GM12878 (cell line): ENCODE results near the gene TSSK3. TPM values are rescaled to one million over a fixed set of nuclear protein-coding genes. Genes with fewer than 3 reads are reported as not detected.

Experiments
- ATAC-seq: fragments of 200-7000 bp; cut with Tn5 transposase; 3 replicates; pipeline ENCODE4 v1.9.1; 2020; ENCODE audit warnings: mild to moderate bottlenecking, moderate library complexity
- BruUV-seq: library from RNA; stranded (reverse); fragments of 400-500 nt; replicated peaks from 2 replicates; lab custom pipeline; 2021; lab: Mats Ljungman, UMichigan
- CTCF ChIA-PET: fragments of 300-600 bp; sonication (Branson Sonifier 250); formaldehyde crosslinking; extraction: SDS; loops from one replicate; lab custom pipeline; 2021; ENCODE audit warnings: inconsistent platforms; lab: Yijun Ruan, JAX
- POLR2A ChIA-PET: fragments of 350-600 bp; formaldehyde crosslinking; extraction: SDS; loops from one replicate; lab custom pipeline; 2021; ENCODE audit warnings: inconsistent platforms; lab: Charles Lee
- RAD21 ChIA-PET: fragments of 300-600 bp; sonication (Branson Sonifier 250); formaldehyde crosslinking; loops from one replicate; lab custom pipeline; 2023; ENCODE audit warnings: antibody characterized with exemption; ENCODE audit not compliant: unreplicated experiment; lab: Charles Lee
- SMC1A ChIA-PET: fragments of 300-600 bp; sonication (Branson Sonifier 250); formaldehyde crosslinking; loops from one replicate; lab custom pipeline; 2023; ENCODE audit not compliant: unreplicated experiment, uncharacterized antibody; lab: Charles Lee
- DNase-seq: peaks from one replicate; pipeline ENCODE4 v3.0.0-alpha.2; 2011; ENCODE audit warnings: low read depth, low spot score
- FAIRE-seq: peaks from 3 replicates; lab custom pipeline; 2011; peaks lifted over from hg19 to GRCh38; lab: Jason Lieb, UNC
- H2AFZ ChIP-seq: 2 replicates; pipeline ENCODE4 v1.6.0; 2011; ENCODE audit warnings: low read depth, low read length, control low read depth; ENCODE audit not compliant: control insufficient read depth
- H3K27ac ChIP-seq: 2 replicates; pipeline ENCODE4 v1.5.1; 2011; ENCODE audit warnings: control low read depth; ENCODE audit not compliant: control insufficient read depth, insufficient read depth
- H3K27me3 ChIP-seq, 2 experiments: replicated peaks in 1 of 2; 2 replicates each; pipeline versions ENCODE4 v1.6.0 to v1.6.1; 2011; ENCODE audit warnings: low read length in 1 of 2; ENCODE audit not compliant: control insufficient read depth in 2 of 2, insufficient read depth in 2 of 2
- H3K36me3 ChIP-seq, 2 experiments: 2 replicates each; pipeline ENCODE4 v1.5.1; 2011; ENCODE audit warnings: low read length in 1 of 2; ENCODE audit not compliant: control insufficient read depth in 2 of 2, insufficient read depth in 2 of 2
- H3K4me1 ChIP-seq: 2 replicates; pipeline ENCODE4 v1.6.1; 2011; ENCODE audit warnings: mild to moderate bottlenecking, low read length, moderate library complexity, mixed read lengths; ENCODE audit not compliant: control insufficient read depth, insufficient read depth
- H3K4me2 ChIP-seq: 2 replicates; pipeline ENCODE4 v1.6.0; 2011; ENCODE audit warnings: control low read depth; ENCODE audit not compliant: control insufficient read depth, insufficient read depth
- H3K4me3 ChIP-seq: fragments of 200-600 bp; sonication (generic); 2 replicates; pipeline ENCODE4 v1.5.1; 2016
- H3K79me2 ChIP-seq: 2 replicates; pipeline ENCODE4 v1.6.0; 2011; ENCODE audit warnings: low read length; ENCODE audit not compliant: control insufficient read depth, insufficient read depth
- H3K9ac ChIP-seq: 2 replicates; pipeline ENCODE4 v1.8.0; 2011; ENCODE audit warnings: low read length, control low read depth, mixed read lengths; ENCODE audit not compliant: control insufficient read depth, insufficient read depth
- H3K9me3 ChIP-seq: replicated peaks from 3 replicates; pipeline ENCODE4 v1.5.1; 2011; ENCODE audit warnings: mild to moderate bottlenecking, low read length; ENCODE audit not compliant: control insufficient read depth, insufficient read depth
- H4K20me1 ChIP-seq: 2 replicates; pipeline ENCODE4 v1.6.0; 2011; ENCODE audit not compliant: control insufficient read depth, insufficient read depth
- BHLHE40 ChIP-seq, 2 experiments: fragments of 450-650 bp in 1 of 2; IDR thresholded peaks; 2 replicates each; pipeline ENCODE4 v1.6.1; 2011 to 2017; ENCODE audit warnings: low read depth in 2 of 2, borderline replicate concordance in 1 of 2, improper control_type of control experiment in 1 of 2, low read length in 1 of 2, mild to moderate bottlenecking in 1 of 2
- CREM ChIP-seq: IDR thresholded peaks from 2 replicates; pipeline ENCODE4 v1.6.1; 2014; ENCODE audit warnings: antibody characterized with exemption, low read depth
- DPF2 ChIP-seq: fragments of 450-650 bp; IDR thresholded peaks from 2 replicates; pipeline ENCODE4 v1.6.1; 2017; ENCODE audit warnings: mild to moderate bottlenecking
- FOXM1 ChIP-seq: IDR thresholded peaks from 2 replicates; pipeline ENCODE4 v1.6.1; 2012; ENCODE audit warnings: low read depth, mild to moderate bottlenecking, inconsistent platforms, low read length, moderate library complexity
- MTA2 ChIP-seq: fragments of 450-650 bp; IDR thresholded peaks from 2 replicates; pipeline ENCODE4 v1.6.1; 2016; ENCODE audit warnings: low read depth, mild to moderate bottlenecking, moderate library complexity
- PAX5 ChIP-seq: IDR thresholded peaks from 2 replicates; pipeline ENCODE4 v1.6.1; 2011; ENCODE audit warnings: low read depth, low read length, borderline replicate concordance
- PAX8 ChIP-seq: fragments of 450-650 bp; IDR thresholded peaks from 2 replicates; pipeline ENCODE4 v1.6.1; 2017; ENCODE audit warnings: mild to moderate bottlenecking, moderate library complexity
- PML ChIP-seq: IDR thresholded peaks from 2 replicates; pipeline ENCODE4 v1.6.1; 2012; ENCODE audit warnings: low read length, inconsistent platforms
- SIN3A ChIP-seq: IDR thresholded peaks from 2 replicates; pipeline ENCODE4 v1.6.1; 2012; ENCODE audit warnings: low read depth, low read length, improper control_type of control experiment
- SMARCA5 ChIP-seq: fragments of 450-650 bp; IDR thresholded peaks from 2 replicates; pipeline ENCODE4 v1.6.1; 2017; ENCODE audit warnings: mild to moderate bottlenecking
- STAT3 ChIP-seq: IDR thresholded peaks from 2 replicates; pipeline ENCODE4 v1.6.1; 2011; ENCODE audit warnings: low read depth, low read length, improper control_type of control experiment
- ZBED1 ChIP-seq: IDR thresholded peaks from 2 replicates; pipeline ENCODE4 v1.6.1; 2016; ENCODE audit warnings: borderline replicate concordance
- WGBS: methylation state at CpG from one replicate; pipeline ENCODE4 v1.1.6; 2016; ENCODE audit warnings: low lambda C conversion rate; ENCODE audit not compliant: insufficient replicate concordance, insufficient coverage; ENCODE audit errors: missing lambda C conversion rate; 5-methylcytosine and 5-hydroxymethylcytosine counted together
- in situ Hi-C: fragments of 300-500 bp; cut with MboI; formaldehyde crosslinking; loops from 9 replicates; pipeline ENCODE4 v1.14.3; 2018; ENCODE audit warnings: mixed read lengths
- intact Hi-C: fragments of 100-400 bp; cut with micrococcal nuclease; formaldehyde crosslinking; loops from one replicate; pipeline ENCODE4 v1.14.2; 2022; ENCODE audit not compliant: unreplicated experiment
- polyA plus RNA-seq, 11 experiments: library from polyadenylated mRNA; depleted of rRNA in 4 of 11; unstranded in 6 of 11; stranded (reverse) in 5 of 11; fragments of >200 nt; fragmentation: Nextera tagmentation in 4 of 11; fragmentation: Illumina TruSeq in 1 of 11; extraction: Ambion mirVana in 4 of 11; extraction: Trizol in 1 of 11; gene quantifications; 1 replicate in 1 of 11; 2 replicates in 10 of 11; pipeline versions ENCODE4 v1.2.1 to v1.2.3, GENCODE V29; 2011 to 2016; ENCODE audit warnings: inconsistent platforms in 2 of 11, missing spikeins in 2 of 11, low read depth in 1 of 11
- total RNA-seq, 4 experiments: library from RNA; depleted of rRNA in 3 of 4; stranded (reverse); fragments of >200 nt in 3 of 4; fragmentation: Illumina TruSeq in 1 of 4; extraction: Trizol in 1 of 4; gene quantifications; 2 replicates each; pipeline versions ENCODE4 v1.2.1 to v1.2.3, GENCODE V29; 2013 to 2021
- TF ChIP-seq, protein P1 (sequence below): fragments of 450-650 bp; IDR thresholded peaks from 2 replicates; pipeline ENCODE4 v1.6.1; 2017; ENCODE audit warnings: mild to moderate bottlenecking, moderate library complexity
- TF ChIP-seq, protein P2 (sequence below): IDR thresholded peaks from 2 replicates; pipeline ENCODE4 v1.6.1; 2011; ENCODE audit warnings: low read depth, mild to moderate bottlenecking, low read length, moderate library complexity, borderline replicate concordance; ENCODE audit errors: extremely low read depth
- TF ChIP-seq, protein P3 (sequence below): IDR thresholded peaks from 2 replicates; pipeline ENCODE4 v1.6.1; 2012; ENCODE audit warnings: low read depth, low read length, improper control_type of control experiment
- TF ChIP-seq, protein P4 (sequence below): IDR thresholded peaks from 2 replicates; pipeline ENCODE4 v1.6.1; 2012; ENCODE audit warnings: low read depth, low read length, improper control_type of control experiment

TSSK3 gene
- total and polyA plus RNA-seq, 10 of the 15 experiments (the other 5 are each of a cell fraction or from before 2014, with no cell fraction given) = 0.42 to 0.82 (median 0.60) TPM

DNA sequence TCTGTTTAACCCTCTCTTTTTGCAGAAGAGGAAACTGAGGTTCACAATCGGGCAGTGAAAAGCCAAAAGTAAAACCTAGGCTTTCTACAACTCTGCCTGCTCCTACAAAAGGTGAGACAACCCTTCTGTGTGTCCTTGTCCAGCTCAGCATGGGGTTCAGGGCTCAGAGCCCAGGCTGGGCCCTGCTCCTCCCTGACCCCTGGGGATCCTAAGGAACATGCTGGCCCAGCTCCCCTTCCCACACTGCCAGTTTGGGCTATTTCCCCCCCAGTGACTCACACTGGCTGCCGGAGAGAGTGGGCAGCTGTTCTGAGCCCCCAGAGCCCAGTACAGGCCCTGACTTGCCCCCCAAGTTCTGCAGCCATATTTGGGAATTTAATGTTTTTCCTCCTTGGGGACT lies 8.9 kb upstream of the TSSK3 start (continued):
- TF ChIP-seq, protein P1, sequence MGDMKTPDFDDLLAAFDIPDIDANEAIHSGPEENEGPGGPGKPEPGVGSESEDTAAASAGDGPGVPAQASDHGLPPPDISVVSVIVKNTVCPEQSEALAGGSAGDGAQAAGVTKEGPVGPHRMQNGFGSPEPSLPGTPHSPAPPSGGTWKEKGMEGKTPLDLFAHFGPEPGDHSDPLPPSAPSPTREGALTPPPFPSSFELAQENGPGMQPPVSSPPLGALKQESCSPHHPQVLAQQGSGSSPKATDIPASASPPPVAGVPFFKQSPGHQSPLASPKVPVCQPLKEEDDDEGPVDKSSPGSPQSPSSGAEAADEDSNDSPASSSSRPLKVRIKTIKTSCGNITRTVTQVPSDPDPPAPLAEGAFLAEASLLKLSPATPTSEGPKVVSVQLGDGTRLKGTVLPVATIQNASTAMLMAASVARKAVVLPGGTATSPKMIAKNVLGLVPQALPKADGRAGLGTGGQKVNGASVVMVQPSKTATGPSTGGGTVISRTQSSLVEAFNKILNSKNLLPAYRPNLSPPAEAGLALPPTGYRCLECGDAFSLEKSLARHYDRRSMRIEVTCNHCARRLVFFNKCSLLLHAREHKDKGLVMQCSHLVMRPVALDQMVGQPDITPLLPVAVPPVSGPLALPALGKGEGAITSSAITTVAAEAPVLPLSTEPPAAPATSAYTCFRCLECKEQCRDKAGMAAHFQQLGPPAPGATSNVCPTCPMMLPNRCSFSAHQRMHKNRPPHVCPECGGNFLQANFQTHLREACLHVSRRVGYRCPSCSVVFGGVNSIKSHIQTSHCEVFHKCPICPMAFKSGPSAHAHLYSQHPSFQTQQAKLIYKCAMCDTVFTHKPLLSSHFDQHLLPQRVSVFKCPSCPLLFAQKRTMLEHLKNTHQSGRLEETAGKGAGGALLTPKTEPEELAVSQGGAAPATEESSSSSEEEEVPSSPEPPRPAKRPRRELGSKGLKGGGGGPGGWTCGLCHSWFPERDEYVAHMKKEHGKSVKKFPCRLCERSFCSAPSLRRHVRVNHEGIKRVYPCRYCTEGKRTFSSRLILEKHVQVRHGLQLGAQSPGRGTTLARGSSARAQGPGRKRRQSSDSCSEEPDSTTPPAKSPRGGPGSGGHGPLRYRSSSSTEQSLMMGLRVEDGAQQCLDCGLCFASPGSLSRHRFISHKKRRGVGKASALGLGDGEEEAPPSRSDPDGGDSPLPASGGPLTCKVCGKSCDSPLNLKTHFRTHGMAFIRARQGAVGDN = no peak
- TF ChIP-seq, protein P2, sequence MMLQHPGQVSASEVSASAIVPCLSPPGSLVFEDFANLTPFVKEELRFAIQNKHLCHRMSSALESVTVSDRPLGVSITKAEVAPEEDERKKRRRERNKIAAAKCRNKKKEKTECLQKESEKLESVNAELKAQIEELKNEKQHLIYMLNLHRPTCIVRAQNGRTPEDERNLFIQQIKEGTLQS = no peak
- TF ChIP-seq FOXM1 (no peak), BHLHE40 (IDR thresholded peaks at IDR 0.05; ENCODE audit: borderline replicate concordance in 1 of 2, low read depth in 2 of 2, low read length in 1 of 2) (no peak)

DNA sequence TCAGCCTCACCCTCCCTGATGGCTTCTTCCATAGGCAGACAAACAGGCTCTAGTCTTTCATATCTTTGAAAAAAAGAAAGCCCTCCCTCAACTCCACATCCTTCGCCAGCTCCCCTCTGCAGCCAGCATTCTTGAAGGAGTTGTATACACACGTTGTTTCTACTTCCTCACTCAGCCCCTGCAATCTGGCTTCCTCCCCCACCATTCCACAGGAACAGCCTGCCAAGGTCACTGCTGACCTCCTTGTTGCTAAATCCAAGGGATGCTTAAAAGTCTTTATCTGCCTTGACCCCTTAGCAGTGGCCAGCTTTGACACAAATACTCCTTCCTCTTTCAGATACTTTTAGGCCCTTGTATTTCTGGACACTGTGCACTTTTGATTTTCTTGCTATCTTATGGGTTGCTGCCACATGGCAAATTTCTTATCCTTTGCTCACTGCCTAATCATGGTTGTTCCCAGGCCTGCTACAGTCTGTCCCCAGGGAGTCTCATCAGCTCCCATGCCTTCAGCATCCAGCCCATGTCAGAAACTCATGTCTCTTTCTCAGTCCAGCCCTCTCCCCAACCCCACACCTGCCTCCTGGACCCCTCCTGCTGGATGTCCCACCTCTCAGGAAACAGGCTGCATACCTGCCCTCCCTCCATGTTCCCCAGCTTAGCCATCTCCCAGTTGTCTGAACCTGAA lies 8.3 kb upstream of the TSSK3 start:
- Histone ChIP-seq H2AFZ (no peak overlapping the region), H3K27me3 (no peaks in the 10 kb centered on the region), H3K9me3 (no peaks in the 10 kb centered on the region), H3K4me1 (peaks cover 14% of the 10 kb centered on the region), H3K9ac (no peak overlapping the region), H4K20me1 (no peaks in the 10 kb centered on the region), H3K36me3 (no peaks in the 10 kb centered on the region), H3K27ac (no peak overlapping the region), H3K4me2 (no peak overlapping the region), H3K79me2 (no peaks in the 10 kb centered on the region; the same call in 1 of the 2 replicates), H3K4me3 (no peak overlapping the region)
- DNase-seq (no peak), ATAC-seq (no peak), FAIRE-seq (no peak)
- ChIA-PET RAD21 (interaction anchor here (0.7 to 1.6 kb wide), 3 partner anchors 13 to 138 kb away, joined by 3 read pairs; partner anchors contain the start of gene BSDC1), POLR2A (interaction anchor here (0.6 to 5.1 kb wide), 3 partner anchors 17 to 290 kb away, joined by 3 to 46 read pairs (median 3); partner anchors contain the start of gene MARCKSL1), CTCF (interaction anchor here (1.0 to 1.9 kb wide), 4 partner anchors 12 to 133 kb away, joined by 3 to 7 read pairs (median 4); partner anchors contain the start of gene BSDC1), SMC1A (interaction anchor here (1.1 to 3.6 kb wide), 2 partner anchors 17 to 21 kb away, joined by 3 to 16 read pairs; partner anchors contain the start of gene MARCKSL1)
- TF ChIP-seq STAT3 (no peak), CREM (no peak), PML (no peak), ZBED1 (no peak), MTA2 (no peak), DPF2 (no peak), PAX8 (no peak), PAX5 (no peak), SIN3A (no peak), SMARCA5 (no peak)
- TF ChIP-seq, protein P3, sequence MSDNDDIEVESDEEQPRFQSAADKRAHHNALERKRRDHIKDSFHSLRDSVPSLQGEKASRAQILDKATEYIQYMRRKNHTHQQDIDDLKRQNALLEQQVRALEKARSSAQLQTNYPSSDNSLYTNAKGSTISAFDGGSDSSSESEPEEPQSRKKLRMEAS = no peak
- TF ChIP-seq, protein P4, sequence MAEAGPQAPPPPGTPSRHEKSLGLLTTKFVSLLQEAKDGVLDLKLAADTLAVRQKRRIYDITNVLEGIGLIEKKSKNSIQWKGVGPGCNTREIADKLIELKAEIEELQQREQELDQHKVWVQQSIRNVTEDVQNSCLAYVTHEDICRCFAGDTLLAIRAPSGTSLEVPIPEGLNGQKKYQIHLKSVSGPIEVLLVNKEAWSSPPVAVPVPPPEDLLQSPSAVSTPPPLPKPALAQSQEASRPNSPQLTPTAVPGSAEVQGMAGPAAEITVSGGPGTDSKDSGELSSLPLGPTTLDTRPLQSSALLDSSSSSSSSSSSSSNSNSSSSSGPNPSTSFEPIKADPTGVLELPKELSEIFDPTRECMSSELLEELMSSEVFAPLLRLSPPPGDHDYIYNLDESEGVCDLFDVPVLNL = no peak
- no TSS peak for BruUV-seq
- in situ Hi-C loops = no loop called here
- intact Hi-C loops = no loop called here
- WGBS = 48% methylated on average over 2 of the region's 2 CpGs
